EH (cell line): ENCODE measurements around the gene EEA1.

Source experiments
- DNase-seq: peaks from one replicate; pipeline ENCODE4 v3.0.0-alpha.2; 2015; ENCODE audit warnings: low read depth

EEA1 gene

GRCh38 chr12:92747151-92747550 lies 181.9 kb downstream of the EEA1 start:
- no peak for DNase-seq

DNA sequence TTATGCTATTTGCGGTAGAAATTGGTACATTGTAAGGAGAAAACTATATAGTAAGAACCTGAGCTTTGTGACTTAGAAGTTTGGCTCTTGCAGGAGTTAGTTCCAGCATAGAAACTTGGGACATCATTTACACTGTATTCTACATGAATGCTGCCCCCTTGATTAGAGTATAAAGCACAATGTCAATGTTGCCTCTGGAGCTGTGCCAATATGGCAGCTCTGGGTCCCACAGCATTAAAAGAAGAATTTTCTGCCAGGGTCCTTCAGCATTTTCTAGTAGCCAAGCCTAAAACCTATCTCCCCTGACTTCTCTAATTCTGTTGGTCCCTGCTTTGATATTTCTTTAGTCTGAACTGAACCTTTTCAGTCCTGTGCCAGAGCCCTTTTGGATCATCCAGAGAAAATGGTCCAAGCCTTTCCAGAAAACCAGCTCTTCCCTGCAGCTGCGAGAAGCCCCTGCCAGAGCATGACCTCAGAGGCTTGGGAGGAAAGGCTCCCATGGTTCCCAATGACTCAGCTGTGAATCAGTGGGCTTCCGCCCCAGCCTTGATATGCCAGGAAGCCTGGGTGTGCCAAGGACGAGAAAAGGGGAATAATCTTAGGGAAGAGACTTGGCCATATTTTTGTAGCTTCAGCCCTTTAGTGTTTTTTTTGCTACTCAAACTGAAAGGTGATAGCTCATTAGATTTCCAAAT lies 183.1 kb downstream of the EEA1 start:
- DNase-seq, result peak; percentile 95

DNA sequence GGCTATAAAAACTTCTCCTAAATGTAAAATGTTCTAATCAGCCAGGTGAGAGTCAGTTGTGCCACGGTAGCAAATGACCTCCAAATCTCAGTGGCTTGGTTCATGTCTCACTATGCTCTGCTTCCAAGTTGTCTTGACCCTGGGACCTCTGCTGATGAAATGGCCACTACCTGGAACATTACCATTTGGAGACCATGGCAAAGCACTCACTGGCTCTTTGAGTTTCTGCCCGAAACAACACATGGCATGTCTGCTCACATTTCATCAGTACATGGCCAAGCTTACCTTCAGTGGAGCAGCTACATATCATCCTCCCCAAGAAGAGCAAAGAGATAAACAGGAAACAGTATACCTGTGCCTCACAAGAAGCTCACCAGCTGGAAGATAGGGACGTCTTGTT lies 186.1 kb downstream of the EEA1 start:
- DNase-seq, result no peak

GRCh38 chr12:92740411-92740810 lies 188.7 kb downstream of the EEA1 start:
- DNase-seq, result no peak

DNA sequence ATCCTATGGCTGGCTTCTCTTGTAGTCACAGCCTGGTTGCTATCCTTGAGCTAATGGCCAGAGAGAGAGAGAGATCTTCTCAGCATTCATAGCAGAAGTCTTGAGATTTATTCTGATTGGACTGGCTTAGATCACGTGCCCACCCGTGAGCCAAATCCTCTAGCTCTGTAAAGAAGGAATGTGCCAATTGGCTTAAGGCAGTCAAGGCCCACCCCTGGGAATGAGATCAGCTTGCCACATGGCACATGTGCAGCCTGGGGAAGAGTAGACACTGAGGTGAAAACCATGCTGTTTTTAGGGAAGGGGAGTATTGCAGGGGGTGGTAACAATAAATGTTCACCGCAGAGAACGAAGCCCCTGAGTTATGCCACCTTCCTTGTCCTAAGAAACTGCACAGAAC lies 190.0 kb downstream of the EEA1 start:
- peak; percentile 22 for DNase-seq

- DNase-seq, result no peak
Observed at GRCh38 chr12:92737855-92738850, 190.9 kb downstream of the EEA1 start.

GRCh38 chr12:92736605-92737004 lies 192.5 kb downstream of the EEA1 start:
- no peak for DNase-seq

DNA sequence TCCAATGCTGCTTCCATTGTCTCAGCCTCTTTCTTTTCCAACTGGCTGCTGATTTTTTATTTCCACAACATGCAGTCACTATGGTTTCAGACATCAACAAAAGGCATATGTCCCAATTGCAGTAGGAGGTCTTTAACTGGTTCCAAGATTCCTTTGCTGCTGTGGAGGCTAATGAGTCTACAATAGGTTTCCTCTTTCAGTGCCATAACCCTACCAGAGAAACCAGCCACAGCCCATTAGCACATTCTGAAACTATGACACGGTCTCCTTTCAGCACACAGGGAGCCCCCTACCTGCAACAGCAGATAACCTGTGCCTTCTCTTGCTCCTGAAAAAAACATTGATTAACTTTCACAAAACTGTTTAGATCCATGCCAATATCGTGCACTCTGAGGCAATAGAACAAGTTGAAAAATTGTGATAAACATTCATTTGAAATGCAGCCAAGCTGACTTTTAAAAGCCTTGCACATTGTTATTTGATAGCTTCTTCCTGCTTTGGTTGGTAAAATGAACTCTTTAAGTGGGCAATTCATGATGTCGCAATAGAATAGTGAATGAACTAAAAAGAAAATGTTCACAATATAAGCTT lies 193.9 kb downstream of the EEA1 start:
- DNase-seq, result peak; percentile 93

DNA sequence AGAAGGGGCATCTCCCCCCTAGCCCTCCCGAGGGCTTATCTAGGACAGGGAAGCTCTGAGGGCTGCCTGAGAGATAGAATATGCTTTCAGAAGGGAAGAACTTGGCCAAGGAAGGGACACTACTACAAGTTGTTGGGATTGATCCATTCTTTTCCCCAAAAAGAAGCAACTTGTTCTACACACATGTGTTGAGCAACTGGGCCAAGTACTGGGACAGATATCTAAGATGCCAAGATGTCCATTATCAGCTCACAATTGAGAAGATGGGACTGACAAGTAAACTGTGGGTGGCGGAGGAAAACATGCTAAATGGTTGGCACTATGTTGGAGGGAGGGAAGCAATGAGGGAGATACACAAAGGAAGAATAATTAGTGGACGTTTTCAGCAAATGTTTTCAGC lies 195.4 kb downstream of the EEA1 start:
- no peak for DNase-seq

GRCh38 chr12:92733181-92733580 lies 195.9 kb downstream of the EEA1 start:
- DNase-seq, result no peak

DNA sequence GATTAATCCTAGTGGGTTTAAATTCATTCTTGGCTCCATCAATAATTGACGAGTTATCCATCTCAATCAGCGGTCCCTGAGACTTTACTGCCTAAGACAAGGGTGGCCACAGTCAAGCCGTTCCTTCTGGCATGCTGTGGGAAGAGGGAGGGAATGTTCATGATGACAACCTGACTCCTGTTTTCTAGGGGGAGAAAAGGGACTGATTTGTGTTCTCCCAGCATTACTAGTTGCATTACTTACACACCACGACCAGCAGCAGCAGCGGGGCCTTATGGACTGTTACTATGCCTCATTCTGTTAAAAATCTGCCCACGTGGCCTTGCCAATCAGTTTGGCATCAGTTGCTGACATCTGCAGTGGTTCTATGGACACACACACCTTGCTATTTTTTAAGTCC lies 196.4 kb downstream of the EEA1 start:
- DNase-seq, result no peak

DNA sequence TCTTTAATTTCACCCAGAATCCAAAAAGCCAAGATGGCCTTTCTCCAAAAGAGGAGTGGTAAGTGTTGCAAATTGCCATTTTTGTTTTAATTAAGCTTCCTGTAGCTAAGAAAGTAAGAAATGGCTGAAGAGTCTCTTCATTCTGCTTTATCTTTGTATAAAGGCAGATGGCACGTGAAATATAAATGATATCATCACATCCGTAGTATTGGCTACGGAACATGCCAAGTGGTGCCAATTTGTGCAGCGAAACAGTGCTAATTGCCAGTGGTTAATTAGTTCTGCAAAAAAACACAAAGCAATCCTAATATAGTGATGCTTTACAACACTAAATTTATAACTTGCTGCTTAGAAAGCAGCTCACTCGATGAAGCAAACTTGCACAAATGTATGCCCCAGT lies 196.9 kb downstream of the EEA1 start:
- DNase-seq, result no peak

DNA sequence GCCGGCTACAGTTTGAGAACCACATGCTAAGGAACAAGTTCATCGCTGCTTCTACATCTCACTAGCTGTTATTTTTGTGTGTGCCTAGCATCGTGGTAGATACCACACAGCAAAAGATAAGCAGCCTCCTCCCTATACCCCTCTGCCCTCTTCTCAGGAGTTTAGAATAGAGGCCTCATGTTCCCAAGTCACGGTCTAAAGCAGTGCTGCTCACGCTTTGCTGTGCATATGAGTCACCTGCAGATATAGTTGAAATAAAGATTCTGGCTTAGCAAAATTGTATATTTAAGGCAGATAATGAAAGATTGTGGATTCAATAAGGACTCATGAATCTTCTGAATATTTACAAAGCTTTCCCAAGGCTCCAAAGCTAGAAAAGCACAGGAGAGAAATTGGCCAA lies 198.3 kb downstream of the EEA1 start:
- DNase-seq, result no peak

DNA sequence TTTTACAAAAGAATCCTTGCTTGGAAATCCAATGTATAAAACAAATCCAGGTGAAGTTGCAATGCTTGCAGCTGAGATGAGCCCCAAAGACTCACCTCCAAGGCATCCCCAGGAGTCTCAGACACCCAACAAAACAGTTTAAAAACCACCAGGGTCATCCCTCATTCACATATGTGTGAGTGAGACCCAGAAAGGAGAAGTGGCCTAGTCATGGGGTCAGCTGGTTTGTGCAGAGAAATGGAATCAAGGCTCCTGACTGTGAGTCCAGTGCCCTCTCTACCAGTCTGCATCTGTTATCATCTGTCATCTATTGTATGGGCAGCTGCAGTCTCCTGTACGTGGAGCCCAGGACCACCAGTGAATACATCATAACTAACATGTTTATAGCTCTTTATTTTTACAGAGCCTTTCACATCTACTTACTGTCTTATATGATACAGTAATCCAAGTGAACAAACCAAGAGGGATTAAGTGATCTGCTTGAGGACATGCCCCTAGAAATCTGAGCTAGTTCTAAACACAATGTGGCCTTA lies 199.3 kb downstream of the EEA1 start:
- DNase-seq, result no peak

- no peak for DNase-seq
Observed at GRCh38 chr12:92726850-92727249, 202.2 kb downstream of the EEA1 start.

GRCh38 chr12:92722897-92723296 lies 206.2 kb downstream of the EEA1 start:
- no peak for DNase-seq

DNA sequence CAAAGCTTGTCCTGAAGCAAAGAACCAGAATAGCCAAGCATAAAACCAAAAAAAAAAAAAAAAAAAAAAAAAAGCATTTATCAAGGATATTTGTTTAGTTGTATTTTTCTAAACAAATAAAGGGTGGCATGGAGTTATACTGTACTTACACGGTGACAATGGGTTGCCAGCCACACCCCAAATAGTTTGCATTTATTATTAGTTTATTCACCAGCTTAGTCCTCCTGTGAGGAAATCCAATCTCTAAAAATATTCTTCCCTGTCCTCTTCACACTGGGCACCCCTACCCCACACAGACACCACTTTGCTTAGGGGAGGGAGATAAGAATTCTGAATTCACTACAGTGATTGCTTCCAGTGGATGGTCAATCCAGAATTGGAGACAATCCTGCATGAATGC lies 207.4 kb downstream of the EEA1 start:
- no peak for DNase-seq

GRCh38 chr12:92721130-92721529 lies 208.0 kb downstream of the EEA1 start:
- DNase-seq, result peak; percentile 79
